AG09319 (cell line): ENCODE results near the gene ADAMTS18.

Experiments used
- DNase-seq: peaks from one replicate; pipeline ENCODE4 v3.0.0-alpha.2; 2010; ENCODE audit warnings: low read depth; ENCODE audit errors: extremely low read depth
- TF ChIP-seq, protein P1 (sequence below): IDR thresholded peaks from 2 replicates; pipeline ENCODE4 v1.5.1; 2011; ENCODE audit warnings: low read depth, mild to moderate bottlenecking, inconsistent platforms, low read length, moderate library complexity

The ADAMTS18 gene

DNA sequence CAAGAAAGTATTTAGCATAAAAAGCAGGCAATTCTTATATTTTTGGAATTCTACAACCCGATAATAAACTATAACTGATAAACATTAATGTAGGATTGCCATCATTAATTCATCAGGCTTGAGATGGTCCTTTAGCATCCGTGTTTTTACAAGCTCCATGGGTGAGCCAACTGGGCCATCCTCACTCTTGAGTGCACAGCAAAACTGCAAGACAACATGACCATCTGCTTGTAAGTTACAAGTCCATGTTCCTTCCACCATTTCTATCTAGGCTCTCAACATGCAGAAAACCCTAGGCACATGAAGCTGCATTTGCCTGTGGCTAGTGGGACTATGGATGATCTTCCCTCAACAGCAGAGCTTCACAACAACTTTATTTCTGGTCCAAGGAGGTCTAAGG, 40.1 kb downstream of the ADAMTS18 start:
- TF ChIP-seq, protein P1, sequence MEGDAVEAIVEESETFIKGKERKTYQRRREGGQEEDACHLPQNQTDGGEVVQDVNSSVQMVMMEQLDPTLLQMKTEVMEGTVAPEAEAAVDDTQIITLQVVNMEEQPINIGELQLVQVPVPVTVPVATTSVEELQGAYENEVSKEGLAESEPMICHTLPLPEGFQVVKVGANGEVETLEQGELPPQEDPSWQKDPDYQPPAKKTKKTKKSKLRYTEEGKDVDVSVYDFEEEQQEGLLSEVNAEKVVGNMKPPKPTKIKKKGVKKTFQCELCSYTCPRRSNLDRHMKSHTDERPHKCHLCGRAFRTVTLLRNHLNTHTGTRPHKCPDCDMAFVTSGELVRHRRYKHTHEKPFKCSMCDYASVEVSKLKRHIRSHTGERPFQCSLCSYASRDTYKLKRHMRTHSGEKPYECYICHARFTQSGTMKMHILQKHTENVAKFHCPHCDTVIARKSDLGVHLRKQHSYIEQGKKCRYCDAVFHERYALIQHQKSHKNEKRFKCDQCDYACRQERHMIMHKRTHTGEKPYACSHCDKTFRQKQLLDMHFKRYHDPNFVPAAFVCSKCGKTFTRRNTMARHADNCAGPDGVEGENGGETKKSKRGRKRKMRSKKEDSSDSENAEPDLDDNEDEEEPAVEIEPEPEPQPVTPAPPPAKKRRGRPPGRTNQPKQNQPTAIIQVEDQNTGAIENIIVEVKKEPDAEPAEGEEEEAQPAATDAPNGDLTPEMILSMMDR = no peak

DNA sequence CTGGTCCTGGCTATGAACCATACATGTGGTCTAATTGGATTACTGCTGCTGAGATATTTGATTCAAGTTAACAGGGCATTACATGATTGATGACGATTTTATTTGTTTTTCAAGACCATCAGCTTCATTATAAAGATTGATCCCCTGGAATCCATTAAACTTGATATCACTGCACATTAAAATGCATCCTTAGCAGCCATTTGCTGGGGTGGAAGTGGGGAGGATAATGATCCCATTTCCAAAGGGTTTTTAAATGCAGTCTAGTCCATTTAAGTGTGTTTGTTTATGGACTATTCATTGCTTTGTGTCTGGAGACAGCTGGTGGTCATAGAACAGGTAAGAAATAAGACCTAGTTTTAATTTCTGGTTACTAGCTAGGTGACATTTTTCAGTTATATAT, 40.9 kb downstream of the ADAMTS18 start:
- DNase-seq = no peak
- TF ChIP-seq, protein P1 = no peak

More for the DNA sequence above, 40.1 kb downstream of the ADAMTS18 start:
- no peak for DNase-seq

DNA sequence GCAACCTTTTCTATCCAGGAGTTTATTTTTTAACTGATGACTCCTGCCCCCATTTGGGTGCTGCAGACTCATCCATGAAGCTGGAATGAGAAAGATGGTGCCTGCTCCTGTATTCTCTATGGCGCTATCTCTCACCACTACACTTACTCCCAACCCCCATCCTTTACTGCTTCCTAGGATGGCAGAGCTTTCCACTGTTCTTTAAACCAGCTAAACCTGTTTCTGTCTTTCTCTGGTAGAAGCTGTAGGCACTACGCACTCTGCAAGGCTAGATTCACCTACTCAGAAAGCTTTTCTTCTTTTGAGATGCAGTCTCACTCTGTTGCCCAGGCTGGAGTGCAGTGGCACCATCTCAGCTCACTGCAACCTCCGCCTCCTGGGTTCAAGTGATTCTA, 47.0 kb downstream of the ADAMTS18 start:
- no peak for DNase-seq
- TF ChIP-seq, protein P1 = no peak

- TF ChIP-seq, protein P1 = no peak
- DNase-seq = no peak
These were observed 47.7 kb downstream of the ADAMTS18 start for GRCh38 chr16:77386831-77387814.

DNA sequence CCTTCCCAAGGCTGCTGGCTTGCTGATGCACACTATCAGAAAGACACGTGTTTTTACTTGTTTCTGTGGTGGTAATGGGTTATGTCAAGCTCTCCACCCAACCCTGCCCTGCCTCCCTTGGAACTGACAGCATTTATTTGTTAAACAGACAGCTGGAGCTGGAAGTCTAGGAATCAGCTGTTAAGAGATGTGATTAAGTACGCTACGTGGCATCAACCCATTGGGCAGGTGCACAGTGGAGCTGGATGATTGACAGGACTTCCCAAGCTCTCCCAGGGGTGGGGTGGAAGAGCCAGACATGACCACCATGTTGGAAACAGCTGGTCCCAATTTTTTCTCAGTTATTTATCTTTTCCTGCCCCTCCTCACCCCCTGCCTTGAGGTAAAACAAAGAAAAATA, 49.4 kb downstream of the ADAMTS18 start:
- TF ChIP-seq, protein P1 = no peak

DNA sequence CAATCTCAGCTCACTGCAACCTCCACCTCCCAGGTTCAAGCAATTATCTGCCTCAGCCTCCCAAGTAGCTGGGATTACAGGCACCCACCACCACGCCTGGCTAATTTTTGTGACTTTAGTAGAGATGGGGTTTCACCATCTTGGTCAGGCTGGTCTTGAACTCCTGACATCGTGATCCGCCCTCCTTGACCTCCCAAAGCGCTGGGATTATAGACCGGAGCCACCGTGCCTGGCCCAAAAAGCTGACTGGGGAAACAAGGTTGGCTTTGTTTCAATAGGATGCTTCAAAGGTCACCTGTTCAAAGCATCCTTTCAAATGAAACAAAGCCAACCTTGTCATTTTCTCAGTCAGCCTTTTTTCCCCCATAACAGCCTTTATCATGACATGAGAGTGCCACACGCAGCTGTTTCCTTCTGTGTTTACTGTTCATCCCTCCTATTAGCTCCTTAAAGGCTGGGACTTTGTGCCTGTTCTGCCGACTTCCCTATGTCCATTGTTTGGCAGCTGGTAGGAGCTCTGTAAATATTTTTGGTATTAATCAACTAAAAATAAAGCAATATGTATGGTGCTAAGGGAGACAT, 51.1 kb downstream of the ADAMTS18 start:
- TF ChIP-seq, protein P1 = no peak
- no peak for DNase-seq

More for the DNA sequence above, 49.4 kb downstream of the ADAMTS18 start:
- DNase-seq = no peak

DNA sequence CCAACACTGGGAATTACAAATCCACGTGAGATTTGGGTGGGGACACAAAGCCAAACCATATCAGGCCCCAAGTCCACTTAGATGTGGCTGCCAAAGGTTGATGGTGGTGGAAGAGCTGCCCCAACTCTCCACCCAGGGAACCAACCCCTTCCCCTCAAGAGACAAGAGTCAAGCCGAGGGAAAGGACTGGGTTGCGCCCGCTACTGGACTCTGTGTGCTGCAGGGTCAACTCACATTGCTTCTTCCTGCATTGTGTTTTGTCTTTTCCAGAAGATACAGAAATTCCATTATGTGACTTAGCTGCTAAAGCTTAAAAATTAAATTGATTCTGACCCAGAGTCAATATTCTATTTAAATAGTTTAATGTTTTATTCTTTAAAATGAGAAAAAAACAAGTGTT, 58.5 kb downstream of the ADAMTS18 start:
- TF ChIP-seq, protein P1 = peak; percentile 21

More for the DNA sequence above, 58.5 kb downstream of the ADAMTS18 start:
- no peak for DNase-seq
